Measurements from ENCODE around the gene VWA8. TPM values are rescaled to one million over a fixed set of nuclear protein-coding genes. Genes with fewer than 3 reads are reported as not detected.

VWA8 gene
- polyA plus RNA-seq, 1 donor (not counting 4 experiments of a cell fraction or from before 2014, with no cell fraction given) = 17.8 TPM

- H3K79me2 ChIP-seq (ENCODE audit: control insufficient read depth, insufficient read depth, low read length) = no peaks in the 10 kb centered on the region
- peaks cover 0 to 1% of the 10 kb centered on the region in 2 experiments for H3K36me3 ChIP-seq (ENCODE audit: control insufficient read depth in 2 of 2, extremely low read depth in 1 of 2, insufficient read depth in 2 of 2, low read length in 2 of 2)
- no peak overlapping the region for H3K4me3 ChIP-seq (ENCODE audit: control insufficient read depth in 2 of 3, extremely low read depth in 1 of 3, insufficient read depth in 2 of 3, low read depth in 1 of 3, low read length in 3 of 3)
- H3K9me3 ChIP-seq (ENCODE audit: control insufficient read depth, low read depth, low read length) = no peaks in the 10 kb centered on the region
- H3K4me2 ChIP-seq (ENCODE audit: control insufficient read depth, extremely low read depth, insufficient read depth, low read depth, low read length) = no peak overlapping the region
- H4K20me1 ChIP-seq (ENCODE audit: control insufficient read depth, extremely low read depth, insufficient read depth, low read length) = no peaks in the 10 kb centered on the region
- H3K9me1 ChIP-seq (ENCODE audit: control insufficient read depth, extremely low read depth, insufficient read depth, low read length) = no peaks in the 10 kb centered on the region
- no peak for TF ChIP-seq EZH2 (IDR thresholded peaks at IDR 0.05; ENCODE audit: low read length)
- dilution Hi-C loops (cut with MboI; ENCODE audit: extremely low pct_ligation_motif_present, low sequenced_read_pairs) = no loop called here
- H3K4me1 ChIP-seq (ENCODE audit: control insufficient read depth, extremely low read depth, insufficient read depth, low read length) = no peaks in the 10 kb centered on the region
- H3K9ac ChIP-seq (ENCODE audit: control insufficient read depth, extremely low read depth, insufficient read depth, low read length) = no peak overlapping the region
- no peaks in the 10 kb centered on the region for H3K27me3 ChIP-seq (ENCODE audit: control insufficient read depth, extremely low read depth, insufficient read depth, low read length)
- DNase-seq (ENCODE audit: low read depth, low spot score) (no peak), FAIRE-seq (no peak)
- no peak overlapping the region for H2AFZ ChIP-seq (ENCODE audit: control insufficient read depth, low read length)
- H3K27ac ChIP-seq (ENCODE audit: control insufficient read depth, insufficient read depth, low read length) = no peak overlapping the region
Measured at GRCh38 chr13:41568972-41569351, 391.9 kb downstream of the VWA8 start.

GRCh38 chr13:41568143-41568971 is 392.6 kb downstream of the VWA8 start:
- H3K27ac ChIP-seq (ENCODE audit: control insufficient read depth, insufficient read depth, low read length) = no peak overlapping the region
- H3K9me3 ChIP-seq (ENCODE audit: control insufficient read depth, low read depth, low read length) = no peaks in the 10 kb centered on the region
- H2AFZ ChIP-seq (ENCODE audit: control insufficient read depth, low read length) = no peak overlapping the region
- H3K4me3 ChIP-seq (ENCODE audit: control insufficient read depth in 2 of 3, extremely low read depth in 1 of 3, insufficient read depth in 2 of 3, low read depth in 1 of 3, low read length in 3 of 3) = no peak overlapping the region
- H3K36me3 ChIP-seq (ENCODE audit: control insufficient read depth in 2 of 2, extremely low read depth in 1 of 2, insufficient read depth in 2 of 2, low read length in 2 of 2) = peaks cover 0 to 1% of the 10 kb centered on the region in 2 experiments
- H4K20me1 ChIP-seq (ENCODE audit: control insufficient read depth, extremely low read depth, insufficient read depth, low read length) = no peaks in the 10 kb centered on the region
- no peaks in the 10 kb centered on the region for H3K4me1 ChIP-seq (ENCODE audit: control insufficient read depth, extremely low read depth, insufficient read depth, low read length)
- TF ChIP-seq EZH2 (IDR thresholded peaks at IDR 0.05; ENCODE audit: low read length) (no peak), CTCF (optimal IDR thresholded peaks at IDR 0.05 in 1 of 3, IDR thresholded peaks at IDR 0.05 in 1 of 3, conservative IDR thresholded peaks at IDR 0.05 in 1 of 3; ENCODE audit: extremely low read depth in 1 of 3, insufficient read depth in 2 of 3, low read length in 3 of 3) (no peak)
- H3K9me1 ChIP-seq (ENCODE audit: control insufficient read depth, extremely low read depth, insufficient read depth, low read length) = no peaks in the 10 kb centered on the region
- H3K79me2 ChIP-seq (ENCODE audit: control insufficient read depth, insufficient read depth, low read length) = no peaks in the 10 kb centered on the region
- DNase-seq (ENCODE audit: low read depth, low spot score) = no peak
- dilution Hi-C loops (cut with MboI; ENCODE audit: extremely low pct_ligation_motif_present, low sequenced_read_pairs) = no loop called here
- no peak overlapping the region for H3K9ac ChIP-seq (ENCODE audit: control insufficient read depth, extremely low read depth, insufficient read depth, low read length)
- no peaks in the 10 kb centered on the region for H3K27me3 ChIP-seq (ENCODE audit: control insufficient read depth, extremely low read depth, insufficient read depth, low read length)
- no peak overlapping the region for H3K4me2 ChIP-seq (ENCODE audit: control insufficient read depth, extremely low read depth, insufficient read depth, low read depth, low read length)
- FAIRE-seq = no peak
